Measurements from ENCODE around the gene SKIL.

Gene SKIL

DNA sequence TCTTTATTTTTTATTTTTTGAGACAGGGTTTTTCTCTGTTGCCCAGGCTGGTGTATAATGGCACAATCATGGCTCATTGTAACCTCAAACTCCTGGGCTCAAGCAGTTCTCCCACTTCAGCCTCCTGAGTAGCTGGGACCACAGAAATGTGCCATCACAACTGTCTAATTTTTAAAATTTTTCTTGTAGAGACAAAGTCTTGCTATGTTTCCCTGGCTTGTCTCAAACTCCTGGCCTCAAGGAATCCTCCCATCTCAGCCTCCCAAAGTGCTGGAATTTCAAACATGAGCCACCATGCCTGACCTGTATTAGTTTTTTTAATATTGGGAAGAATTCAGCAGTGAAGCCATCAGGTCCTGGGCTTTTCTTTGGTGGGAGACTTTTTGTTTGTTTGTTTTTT is 47.6 kb downstream of the SKIL start:
- no peak for DNase-seq

DNA sequence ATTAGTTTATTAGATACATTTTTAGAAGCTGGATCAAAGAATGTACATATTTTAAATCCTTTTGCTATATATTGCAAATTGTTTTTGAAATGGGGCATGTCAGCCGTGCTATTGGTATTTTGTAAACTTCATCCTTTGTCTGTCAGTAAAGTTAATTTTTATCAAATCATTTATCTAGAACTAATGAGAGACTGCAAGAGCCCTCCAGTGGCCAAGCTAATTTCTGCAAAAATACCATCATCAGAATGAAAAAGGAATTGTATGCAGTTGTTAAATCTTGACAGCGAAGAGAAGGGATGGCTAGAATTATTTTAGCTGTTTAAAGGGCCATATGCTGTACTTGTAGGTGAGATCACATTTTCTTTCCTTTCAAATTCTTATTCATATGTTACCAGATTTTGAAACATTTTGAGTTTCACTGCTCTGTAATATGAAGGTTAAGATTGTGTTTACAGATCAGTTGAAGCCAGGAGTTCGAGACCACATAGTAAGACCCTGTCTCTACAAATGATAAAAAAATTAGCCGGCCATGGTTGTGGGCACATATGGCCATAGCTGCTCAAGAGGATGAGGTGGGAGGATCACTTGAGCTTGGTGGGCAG is 53.0 kb downstream of the SKIL start:
- DNase-seq: no peak

DNA sequence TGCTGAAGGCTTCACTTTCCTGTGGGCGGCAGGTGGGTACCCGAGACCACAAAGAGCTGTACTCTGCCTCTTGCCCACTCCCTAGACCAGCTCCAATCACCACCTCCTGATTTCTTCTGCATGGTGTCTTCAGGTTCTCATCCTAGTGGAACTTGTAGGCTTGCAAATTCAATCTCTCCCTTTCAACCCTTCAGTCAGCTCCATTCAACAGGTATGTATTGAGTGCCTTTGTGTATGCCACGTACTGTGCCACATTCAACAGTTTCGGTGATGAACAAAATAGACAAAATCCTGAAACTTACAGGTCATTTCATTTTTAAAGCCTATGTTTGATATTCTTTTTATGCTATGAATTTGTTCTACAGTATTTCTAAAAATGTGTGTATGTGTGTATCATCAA is 55.8 kb downstream of the SKIL start:
- no peak for DNase-seq

DNA sequence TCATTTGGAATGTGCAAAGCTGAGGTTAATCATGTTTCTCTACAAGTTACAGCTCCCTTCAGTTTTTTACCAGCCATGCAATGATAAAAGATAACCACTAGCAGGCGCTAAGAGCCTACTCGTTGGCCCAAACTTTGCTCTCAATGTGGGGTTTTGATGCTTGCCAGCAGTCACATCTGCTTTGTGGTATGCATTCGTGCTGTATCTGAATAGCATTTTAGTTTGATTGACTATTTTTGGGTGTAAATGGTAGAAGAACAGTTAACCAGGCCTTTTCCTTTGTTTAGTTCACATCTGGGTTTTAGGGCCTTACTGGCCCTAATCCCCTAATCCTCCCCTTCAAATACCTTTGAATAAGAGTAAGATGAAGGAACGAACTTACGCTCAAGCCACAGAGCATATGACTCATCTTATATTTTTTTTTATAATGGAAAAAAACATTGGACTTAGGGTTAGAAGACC is 56.7 kb downstream of the SKIL start:
- DNase-seq: no peak

DNA sequence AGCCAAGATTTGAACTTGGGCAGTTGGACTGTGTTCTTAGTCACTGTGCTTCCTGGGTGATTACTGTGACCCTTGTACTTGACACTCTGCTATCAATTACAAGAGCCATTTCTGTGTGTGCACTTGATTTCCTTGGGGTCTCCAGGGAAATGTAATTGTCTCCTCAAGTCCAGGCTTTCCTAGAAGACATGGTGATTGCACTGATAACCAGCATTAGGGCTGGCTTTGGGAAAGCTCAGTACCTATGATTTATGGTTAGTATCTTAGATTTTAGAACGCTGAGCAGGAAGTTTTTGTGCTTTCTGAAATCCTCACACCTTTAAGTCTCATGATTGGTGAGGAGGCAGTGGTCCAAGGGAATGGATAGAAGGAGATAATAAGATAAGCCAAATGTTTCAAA is 59.6 kb downstream of the SKIL start:
- no peak for DNase-seq

DNA sequence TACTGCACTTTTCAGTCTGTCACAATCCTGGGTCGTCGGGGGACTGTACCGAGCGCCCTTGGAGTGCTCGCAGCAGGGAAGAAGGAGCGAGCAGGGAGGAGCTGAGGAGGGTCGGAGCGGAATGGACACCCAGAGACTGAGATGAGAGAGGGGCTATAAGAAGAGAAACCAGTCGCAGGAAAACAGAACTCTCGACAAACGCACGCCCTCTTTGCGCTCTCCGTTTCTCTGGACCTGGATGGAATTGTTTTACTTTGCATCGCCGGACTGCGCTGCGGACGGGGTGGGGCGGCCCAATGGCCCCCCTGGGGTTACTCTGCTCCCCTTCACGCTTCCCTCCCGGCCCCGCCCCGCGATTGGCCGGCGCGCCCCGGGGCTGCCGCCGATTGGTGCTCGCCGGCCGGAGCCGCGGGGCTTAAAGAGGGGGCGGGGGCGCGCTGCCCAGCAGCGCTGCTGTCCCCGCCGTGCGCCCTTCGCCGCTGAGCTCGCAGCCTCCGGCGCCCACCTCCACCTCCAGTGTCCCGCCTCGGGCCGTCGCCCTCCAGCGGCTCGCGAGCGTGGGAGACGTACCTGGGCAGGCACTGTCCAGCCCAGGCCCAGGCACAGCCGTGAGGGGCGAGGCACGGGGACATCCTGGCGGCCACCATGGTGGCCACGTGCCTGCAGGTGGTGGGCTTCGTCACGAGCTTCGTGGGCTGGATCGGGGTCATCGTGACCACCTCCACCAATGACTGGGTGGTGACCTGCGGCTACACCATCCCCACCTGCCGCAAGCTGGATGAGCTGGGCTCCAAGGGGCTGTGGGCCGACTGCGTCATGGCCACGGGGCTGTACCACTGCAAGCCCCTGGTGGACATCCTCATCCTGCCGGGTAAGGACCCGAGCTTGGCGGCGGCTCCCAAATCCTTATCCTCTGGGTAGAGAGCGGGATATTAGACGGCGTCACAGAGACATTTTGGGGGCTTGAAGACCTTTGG is 61.2 kb downstream of the SKIL start, which contains the start of gene CLDN11:
Gene CLDN11, plus strand, starts transcription at position 447 of the 977 bp plus-strand sequence. Its CDS starts 199 bp downstream, at position 646.
- no peak for DNase-seq

DNA sequence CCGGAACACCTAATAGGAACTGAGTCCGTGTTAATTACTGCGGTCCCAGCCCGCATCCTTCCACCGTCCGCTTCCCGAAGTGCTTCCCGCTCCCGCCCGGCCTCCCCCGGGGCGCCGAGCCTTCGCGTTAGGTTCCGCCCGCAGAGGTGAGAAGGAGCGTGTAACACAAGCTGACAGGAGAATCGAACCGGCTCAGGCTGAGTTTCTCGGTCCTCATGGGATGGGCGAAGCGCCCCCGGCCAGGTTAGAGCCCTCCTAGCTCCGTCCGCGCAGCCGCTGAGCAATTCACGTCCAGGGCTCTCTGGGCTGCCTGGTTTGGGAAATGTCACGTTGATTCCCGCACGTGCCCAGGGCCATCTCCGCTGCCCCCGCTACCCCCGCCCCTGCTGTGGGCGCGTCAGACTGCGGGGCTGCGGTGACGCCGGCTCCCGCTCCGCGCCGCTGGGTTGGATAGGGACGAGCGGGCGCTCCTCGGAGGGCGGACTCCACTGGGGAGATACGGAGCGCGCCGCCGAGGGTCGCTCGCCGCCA is 62.1 kb downstream of the SKIL start:
- DNase-seq: no peak

DNA sequence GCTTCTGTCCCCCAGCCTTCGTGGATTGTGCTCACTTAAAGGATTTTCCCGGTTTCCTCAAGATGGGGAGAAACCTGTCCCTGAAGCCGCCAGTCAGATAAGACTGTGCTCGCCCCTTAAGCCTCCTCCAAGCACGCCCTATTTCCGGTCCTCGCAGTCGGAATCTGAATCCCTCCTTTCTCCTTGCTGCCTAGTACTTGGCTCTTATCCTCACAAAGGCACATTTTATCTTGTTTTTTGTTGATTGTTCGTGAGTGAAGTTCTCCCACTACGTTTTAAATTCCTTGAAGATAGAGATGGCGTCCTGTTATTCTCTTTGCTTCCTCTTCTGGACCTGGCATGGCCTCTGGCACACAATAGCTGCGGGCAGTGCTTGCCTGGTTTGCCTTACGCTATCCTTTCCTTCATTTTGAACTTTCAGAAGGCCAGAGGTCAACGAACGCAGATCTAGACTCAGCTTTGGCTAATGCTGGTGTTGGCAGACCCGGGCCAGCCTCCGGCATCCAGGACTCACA is 62.8 kb downstream of the SKIL start:
- no peak for DNase-seq

DNA sequence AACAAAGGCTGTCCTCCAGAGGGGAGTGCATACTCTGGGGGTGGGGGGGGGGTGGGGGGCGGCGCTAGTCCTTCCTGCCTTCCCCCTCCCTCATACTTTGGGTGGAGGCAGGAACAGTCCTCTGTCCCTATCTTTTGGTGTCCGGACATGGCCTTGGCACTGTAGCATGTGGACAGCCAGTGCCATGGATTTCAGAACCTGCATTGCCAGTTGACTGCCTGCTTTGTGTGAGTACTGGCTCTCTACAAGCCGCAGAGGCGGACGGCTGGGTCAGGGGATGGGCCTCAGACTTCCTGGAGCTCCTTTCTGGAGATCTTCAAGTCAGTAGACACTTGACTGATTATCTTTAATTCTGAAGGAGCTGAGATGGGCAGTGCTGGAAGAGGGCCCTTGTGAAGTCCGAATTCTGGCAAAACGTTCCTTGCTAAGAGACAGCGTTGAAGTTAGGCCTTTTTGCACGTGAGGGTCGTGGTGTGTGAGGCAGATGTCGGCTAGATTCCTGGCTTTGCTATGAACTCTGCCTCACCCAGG is 63.7 kb downstream of the SKIL start:
- DNase-seq: no peak

DNA sequence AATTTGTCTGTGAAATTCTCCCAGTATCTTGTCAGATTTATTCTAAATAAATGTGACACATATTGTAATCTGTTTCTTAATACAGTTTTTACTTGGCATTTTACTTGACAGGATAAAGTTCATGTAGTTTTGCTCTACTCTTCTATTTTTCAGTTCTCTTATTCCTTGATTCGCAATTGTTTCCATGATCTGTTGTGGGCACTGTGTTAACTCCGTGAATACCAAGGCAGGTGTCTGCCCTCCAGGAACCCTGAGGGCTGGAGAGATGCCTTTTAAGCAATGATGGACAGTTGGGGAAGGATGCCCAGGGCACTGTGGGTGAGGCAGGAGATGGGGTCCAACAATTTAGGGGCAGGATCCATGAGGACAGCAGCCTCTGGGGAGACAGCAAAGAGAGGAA is 64.2 kb downstream of the SKIL start:
- DNase-seq: no peak

DNA sequence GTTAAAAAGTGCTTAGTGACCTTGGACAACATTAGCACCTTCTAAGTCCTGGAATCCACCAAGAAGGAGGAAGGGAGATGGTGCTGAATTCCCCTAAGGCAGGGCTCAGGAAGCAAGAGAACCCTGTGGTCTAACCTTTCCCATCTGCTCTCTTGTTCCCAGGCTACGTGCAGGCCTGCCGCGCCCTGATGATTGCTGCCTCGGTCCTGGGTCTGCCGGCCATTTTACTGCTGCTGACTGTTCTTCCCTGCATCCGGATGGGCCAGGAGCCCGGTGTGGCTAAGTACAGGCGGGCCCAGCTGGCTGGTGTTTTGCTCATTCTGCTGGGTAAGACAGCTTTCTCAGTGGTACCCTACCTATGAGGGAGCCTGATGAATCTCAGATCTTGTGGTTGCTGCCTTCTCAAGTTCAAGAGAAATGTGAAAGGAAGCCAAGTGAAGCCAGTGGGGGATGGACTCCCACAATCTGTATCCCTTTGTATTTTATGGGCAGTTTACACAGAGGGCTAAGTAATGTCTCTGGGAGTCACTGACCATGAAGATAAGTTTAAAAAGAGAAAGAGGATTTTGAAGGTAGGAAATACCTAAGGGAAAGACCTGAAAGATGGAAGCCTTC is 65.6 kb downstream of the SKIL start:
- no peak for DNase-seq

DNA sequence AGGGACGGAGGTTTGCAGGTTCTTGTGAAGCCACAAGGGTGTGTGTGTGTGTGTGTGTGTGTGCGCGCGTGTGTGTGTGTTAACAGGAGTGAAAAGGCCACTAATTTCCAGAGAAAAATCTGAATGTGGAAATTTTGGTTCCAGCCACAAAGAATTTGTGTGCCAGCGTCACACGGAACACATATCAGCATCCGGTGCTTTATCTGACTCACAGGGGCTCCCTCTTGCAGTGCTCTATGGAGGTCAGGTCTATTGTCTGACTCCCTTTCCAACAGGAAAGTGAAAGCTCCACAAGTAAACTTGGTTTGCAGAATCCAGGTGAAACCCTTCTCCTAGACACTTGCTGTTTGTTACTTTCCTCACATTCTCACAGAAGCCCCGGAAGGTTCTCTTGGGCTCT is 67.4 kb downstream of the SKIL start:
- no peak for DNase-seq

DNA sequence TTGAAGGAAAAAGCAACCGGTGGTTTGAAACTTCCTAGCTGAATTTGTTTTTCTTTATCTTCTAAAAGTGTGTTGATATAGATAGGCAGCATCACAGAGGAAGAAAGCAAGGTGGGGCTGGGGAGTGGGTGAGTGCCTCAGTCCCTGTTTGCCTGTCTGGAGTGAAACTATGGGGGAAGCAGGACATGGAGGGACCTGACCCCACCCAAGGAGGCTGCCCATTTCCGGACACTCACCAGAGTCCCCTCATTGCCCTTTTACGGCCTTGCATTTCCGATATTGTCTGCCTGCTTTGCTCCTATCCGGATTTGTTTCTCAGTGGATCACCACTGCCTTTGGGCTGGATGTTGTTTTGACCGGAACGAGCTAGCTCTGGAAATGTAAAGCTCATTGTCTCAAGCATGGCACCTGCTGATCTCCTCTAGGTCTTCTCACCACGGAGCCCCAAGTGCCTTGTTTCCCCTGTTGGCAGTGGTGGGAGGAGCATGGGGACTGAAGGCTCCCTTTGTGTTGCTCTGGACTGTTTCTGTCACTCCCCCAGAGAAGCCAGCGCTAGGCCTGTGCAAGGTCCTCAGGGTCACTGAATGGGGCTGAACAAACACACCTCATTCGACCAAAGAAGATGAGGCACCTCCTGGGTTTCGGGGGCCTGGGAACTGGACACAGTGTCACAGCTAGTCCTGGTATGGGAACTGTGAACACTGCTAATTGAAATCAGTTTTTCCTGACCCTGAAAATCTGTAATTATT is 68.2 kb downstream of the SKIL start:
- no peak for DNase-seq

DNA sequence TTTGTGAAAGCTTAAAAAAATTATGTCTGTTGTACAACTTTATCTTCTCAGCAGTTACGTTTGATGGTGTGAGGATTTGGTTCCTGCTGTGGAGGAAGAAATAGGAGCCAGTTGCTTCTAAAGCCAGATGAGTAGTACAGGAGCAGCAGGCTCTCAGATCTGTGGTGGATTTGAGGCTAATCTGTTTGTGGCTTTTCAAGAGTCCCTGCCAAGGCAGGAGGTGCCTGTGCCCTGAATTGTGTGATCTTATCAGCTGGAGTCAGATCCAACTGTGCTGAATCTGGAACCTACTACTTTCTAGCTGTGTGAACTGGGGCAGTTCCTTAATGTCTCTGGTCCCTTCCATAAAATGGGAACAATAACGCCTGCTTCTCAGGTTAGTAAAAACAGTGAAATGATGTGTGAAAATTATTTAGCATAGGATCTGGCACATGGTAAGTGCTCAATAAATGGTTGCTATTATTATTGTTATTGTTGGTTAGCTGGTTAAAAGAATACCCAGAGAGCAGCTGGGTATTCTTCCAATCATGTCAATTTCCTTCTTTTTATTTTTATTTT is 68.8 kb downstream of the SKIL start:
- no peak for DNase-seq

DNA sequence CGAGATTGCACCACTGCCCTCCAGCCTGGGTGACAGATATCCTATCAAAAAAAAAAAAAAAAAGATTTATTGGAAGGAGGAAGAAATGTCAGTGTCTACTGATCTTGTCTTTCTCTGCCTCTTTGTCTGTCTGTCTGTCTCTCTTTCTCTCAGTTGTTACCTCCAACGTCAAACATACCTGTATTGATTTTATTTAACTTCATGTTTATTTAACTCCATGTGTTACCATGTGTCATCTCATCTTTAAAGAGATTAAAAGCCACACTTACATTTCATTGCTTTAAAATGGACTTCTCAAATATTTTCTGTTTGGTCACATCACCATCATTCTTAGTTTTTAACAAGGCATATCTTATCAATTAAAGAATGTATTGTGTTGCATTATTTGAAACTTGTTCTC is 70.6 kb downstream of the SKIL start:
- no peak for DNase-seq

DNA sequence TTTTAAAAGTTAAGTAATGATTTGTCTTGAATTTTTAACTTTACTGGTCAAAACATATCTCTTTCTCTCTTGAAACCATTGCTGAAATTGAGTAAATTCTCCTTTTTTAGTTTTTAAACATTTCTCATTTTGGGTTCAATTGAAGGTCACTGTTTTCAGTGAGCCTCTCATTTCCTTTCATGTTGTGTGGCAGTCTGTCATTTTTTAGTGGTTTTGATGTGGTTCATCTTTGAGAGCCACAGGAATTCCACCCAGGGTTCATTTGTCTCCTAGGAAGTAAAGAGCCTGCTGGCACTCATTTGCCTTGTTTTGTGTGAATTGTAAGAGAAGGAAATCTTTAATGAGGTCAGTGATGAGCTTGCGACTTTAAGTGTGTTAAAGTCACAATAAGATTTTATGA is 71.5 kb downstream of the SKIL start:
- no peak for DNase-seq

DNA sequence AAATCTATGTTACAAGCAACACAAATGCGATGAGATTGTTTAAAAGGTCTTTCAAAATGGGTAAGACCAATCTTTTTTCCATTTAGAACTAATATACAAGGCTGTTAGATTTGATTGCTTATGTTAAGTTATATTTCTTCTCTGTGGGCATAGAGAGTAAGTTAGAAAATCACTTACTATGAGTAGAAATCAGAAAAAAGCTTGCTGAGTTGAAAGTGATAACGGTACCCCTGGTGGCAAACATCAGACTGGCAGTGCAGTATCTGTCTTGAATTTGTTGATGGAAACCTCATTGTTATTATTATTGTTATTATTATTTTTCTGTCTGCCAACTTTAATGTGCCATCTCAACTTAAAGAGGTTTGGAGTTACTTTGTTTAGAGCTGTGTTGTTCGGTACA is 73.5 kb downstream of the SKIL start:
- DNase-seq: no peak

DNA sequence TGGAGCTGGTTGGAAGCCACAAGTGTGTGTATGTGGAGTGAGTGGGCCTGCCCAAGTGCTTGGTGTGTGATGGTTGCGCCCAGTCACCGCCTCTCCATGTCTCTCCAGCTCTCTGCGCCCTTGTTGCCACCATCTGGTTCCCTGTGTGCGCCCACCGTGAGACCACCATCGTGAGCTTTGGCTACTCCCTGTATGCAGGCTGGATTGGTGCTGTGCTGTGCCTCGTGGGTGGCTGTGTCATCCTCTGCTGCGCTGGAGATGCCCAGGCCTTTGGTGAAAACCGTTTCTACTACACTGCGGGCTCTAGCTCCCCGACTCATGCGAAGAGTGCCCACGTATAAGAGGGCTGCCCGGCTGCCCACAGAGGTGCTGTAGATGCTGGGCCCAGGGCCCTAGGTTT is 74.9 kb downstream of the SKIL start:
- DNase-seq: no peak

DNA sequence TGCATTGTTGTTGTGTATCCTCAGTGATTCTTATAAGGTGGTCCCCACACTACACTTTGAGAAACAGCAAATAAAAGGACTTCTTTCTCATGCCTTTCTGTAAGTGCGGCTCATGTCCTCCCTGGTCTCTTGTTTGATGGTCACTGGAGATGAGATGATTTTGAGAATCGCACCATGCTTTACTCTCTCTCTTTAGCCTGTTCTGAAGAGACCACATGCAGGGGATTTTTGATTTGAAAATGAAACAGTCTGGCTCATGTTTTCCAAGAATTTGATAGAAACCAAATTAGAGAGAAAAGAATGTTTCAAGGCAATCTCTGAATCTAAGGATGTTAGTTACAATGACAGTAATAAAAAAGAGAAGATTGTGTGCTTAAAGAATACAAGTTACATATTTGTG is 79.2 kb downstream of the SKIL start:
- DNase-seq: no peak

DNA sequence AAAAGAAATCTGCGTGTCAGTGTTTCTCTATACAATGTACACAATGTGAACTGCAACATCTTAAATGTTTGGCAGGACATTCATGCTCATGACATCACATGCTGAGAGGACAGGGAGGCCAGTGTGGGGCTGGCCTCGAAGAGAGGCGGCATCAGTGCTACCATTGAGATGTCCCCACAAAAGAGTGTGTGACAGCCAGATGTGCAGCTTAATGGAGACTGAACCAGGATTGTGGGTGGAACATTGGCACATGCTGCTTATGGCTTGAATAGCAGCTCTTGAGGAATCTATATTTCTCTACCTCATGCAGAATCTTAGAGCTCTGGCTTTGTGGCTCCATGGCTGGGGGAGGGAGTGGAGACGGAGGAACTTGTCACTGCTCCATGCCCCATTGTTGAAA is 79.7 kb downstream of the SKIL start:
- DNase-seq: no peak

DNA sequence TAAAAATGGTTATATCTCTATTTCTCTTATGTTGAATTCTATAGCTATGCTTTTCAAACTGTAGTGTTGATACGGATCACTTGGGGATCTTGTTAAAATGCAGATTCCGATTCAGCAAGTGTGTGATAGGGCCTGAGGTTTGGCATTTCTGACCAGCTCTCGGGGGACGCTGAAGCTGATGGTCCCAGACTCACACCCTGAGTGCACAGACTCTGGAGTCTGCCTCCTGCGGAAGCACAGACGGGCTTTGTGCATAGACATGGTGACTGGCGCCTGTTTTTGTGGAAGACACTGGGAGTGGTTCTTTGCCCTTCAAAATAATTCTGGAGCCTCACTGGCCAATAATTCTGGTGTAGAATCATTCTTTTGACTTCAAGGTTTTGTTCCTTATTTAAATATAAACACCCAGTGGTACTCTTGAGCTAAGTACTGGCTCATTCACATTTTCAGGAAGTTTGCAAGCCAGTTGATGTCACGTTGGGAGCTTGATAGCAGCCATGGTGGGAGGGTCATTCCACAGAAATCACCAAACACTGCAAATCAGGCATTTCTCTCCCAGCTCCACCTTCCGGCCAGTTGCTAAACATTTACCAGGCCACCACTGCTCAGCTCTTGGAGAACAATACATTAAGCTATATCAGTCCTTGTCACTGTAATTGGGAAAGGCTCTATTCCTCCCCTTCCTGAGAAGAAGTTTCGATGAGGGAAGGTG is 80.3 kb downstream of the SKIL start:
- DNase-seq: no peak

Data from activated CD4-positive, CD25-positive, alpha-beta regulatory T cell (primary cell).